Measurements from ENCODE around the gene FRK.

DNA sequence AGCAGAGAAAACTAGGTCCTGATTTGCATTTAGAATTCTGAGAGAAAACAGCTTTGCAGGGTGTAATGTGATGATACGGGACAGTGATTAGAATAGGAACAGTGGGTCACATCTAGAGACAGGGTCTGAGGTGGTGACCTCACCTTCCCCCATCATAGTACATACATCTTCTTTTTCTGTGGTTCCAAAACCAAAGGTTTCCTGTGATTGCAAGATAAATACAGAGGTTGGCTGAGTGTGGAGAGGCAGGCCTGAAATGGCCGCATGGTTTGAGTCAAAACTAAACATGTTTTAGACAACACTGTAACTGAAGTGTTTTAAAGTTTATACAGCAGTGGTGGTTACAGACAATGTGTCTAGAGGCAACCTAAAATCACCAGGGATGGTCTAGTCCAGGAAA, 29.6 kb upstream of the FRK start:
- TF ChIP-seq, protein P1, sequence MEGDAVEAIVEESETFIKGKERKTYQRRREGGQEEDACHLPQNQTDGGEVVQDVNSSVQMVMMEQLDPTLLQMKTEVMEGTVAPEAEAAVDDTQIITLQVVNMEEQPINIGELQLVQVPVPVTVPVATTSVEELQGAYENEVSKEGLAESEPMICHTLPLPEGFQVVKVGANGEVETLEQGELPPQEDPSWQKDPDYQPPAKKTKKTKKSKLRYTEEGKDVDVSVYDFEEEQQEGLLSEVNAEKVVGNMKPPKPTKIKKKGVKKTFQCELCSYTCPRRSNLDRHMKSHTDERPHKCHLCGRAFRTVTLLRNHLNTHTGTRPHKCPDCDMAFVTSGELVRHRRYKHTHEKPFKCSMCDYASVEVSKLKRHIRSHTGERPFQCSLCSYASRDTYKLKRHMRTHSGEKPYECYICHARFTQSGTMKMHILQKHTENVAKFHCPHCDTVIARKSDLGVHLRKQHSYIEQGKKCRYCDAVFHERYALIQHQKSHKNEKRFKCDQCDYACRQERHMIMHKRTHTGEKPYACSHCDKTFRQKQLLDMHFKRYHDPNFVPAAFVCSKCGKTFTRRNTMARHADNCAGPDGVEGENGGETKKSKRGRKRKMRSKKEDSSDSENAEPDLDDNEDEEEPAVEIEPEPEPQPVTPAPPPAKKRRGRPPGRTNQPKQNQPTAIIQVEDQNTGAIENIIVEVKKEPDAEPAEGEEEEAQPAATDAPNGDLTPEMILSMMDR (IDR thresholded peaks at IDR 0.05), result no peak
- TF ChIP-seq POLR2A (IDR thresholded peaks at IDR 0.05), result no peak
